WTC11 (cell line): ENCODE data around the gene KRTAP10-6.

Experiments used
- CTCF ChIP-seq: fragments of 200-600 bp; IDR thresholded peaks from 2 replicates; pipeline ENCODE4 v1.8.0; 2022; ENCODE audit warnings: antibody characterized with exemption
- ELF4 ChIP-seq: sonication (generic); formaldehyde crosslinking; IDR thresholded peaks from 2 replicates; pipeline ENCODE4 v1.8.1; 2022; ENCODE audit warnings: low read depth, mild to moderate bottlenecking, moderate library complexity, missing genetic modification reagents
- HMGXB4 ChIP-seq: sonication (generic); formaldehyde crosslinking; IDR thresholded peaks from 2 replicates; pipeline ENCODE4 v1.8.1; 2023; ENCODE audit warnings: mild to moderate bottlenecking, moderate library complexity, missing genetic modification reagents
- JUN ChIP-seq: sonication (generic); formaldehyde crosslinking; IDR thresholded peaks from 2 replicates; pipeline ENCODE4 v1.8.0; 2023; ENCODE audit warnings: mild to moderate bottlenecking, missing genetic modification reagents
- NFE2L1 ChIP-seq: sonication (generic); formaldehyde crosslinking; IDR thresholded peaks from 2 replicates; pipeline ENCODE4 v1.8.1; 2023; ENCODE audit warnings: missing genetic modification reagents
- NR3C1 ChIP-seq: sonication (generic); formaldehyde crosslinking; conservative IDR thresholded peaks from 2 replicates; pipeline ENCODE4 v1.8.1; 2023; ENCODE audit warnings: low read depth, mild to moderate bottlenecking, missing genetic modification reagents
- ZNF671 ChIP-seq: fragments of 250-450 bp; sonication (Bioruptor Pico); IDR thresholded peaks from 2 replicates; pipeline ENCODE4 v1.8.0; 2021; ENCODE audit warnings: mild to moderate bottlenecking
- TF ChIP-seq, protein P1 (sequence below): sonication (generic); formaldehyde crosslinking; IDR thresholded peaks from 2 replicates; pipeline ENCODE4 v1.8.0; 2022; ENCODE audit warnings: missing genetic modification reagents

DNA sequence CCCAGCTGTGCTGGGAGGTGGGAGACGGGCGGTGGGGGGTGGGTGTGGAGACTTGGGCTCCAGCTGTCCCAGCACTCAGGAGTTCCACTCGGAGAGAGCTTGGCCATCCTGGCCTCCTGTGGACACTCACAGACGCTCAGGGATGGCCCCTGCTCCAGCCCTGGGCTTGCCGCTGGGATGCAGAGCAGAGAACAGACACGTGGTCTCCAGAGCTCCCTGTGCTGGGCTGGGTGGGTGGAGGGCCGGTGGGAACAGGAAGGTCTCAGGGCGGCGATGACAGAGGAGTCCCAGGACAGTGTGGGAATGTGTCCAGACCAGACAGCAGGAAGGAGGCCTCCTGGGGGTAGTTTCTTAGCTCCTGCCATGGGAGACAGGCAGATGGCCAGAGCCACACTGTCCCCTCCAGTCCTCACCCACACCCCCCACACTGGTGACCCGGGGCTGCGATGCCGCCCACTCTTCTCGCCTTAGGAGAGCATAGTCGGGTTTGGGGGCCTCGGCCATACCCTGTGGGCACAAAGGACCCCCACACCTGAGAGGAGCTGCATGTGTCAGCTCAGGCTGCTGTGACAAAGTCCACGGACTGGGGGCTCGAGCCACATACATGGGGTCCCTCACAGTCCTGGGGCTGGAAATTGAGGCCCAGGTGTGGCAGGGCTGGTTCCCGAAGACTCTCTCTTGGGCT, 36.5 kb upstream of the KRTAP10-6 start:
- no peak for TF ChIP-seq CTCF
- no peak for TF ChIP-seq HMGXB4 (CRISPR knock-in tag)
- TF ChIP-seq ELF4 (CRISPR knock-in tag) = no peak
- TF ChIP-seq, protein P1, sequence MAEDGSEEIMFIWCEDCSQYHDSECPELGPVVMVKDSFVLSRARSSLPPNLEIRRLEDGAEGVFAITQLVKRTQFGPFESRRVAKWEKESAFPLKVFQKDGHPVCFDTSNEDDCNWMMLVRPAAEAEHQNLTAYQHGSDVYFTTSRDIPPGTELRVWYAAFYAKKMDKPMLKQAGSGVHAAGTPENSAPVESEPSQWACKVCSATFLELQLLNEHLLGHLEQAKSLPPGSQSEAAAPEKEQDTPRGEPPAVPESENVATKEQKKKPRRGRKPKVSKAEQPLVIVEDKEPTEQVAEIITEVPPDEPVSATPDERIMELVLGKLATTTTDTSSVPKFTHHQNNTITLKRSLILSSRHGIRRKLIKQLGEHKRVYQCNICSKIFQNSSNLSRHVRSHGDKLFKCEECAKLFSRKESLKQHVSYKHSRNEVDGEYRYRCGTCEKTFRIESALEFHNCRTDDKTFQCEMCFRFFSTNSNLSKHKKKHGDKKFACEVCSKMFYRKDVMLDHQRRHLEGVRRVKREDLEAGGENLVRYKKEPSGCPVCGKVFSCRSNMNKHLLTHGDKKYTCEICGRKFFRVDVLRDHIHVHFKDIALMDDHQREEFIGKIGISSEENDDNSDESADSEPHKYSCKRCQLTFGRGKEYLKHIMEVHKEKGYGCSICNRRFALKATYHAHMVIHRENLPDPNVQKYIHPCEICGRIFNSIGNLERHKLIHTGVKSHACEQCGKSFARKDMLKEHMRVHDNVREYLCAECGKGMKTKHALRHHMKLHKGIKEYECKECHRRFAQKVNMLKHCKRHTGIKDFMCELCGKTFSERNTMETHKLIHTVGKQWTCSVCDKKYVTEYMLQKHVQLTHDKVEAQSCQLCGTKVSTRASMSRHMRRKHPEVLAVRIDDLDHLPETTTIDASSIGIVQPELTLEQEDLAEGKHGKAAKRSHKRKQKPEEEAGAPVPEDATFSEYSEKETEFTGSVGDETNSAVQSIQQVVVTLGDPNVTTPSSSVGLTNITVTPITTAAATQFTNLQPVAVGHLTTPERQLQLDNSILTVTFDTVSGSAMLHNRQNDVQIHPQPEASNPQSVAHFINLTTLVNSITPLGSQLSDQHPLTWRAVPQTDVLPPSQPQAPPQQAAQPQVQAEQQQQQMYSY (CRISPR knock-in tag) = no peak
- no peak for TF ChIP-seq NR3C1 (CRISPR knock-in tag)
- no peak for TF ChIP-seq ZNF671 (CRISPR knock-in tag)
- no peak for TF ChIP-seq JUN
- no peak for TF ChIP-seq NFE2L1 (CRISPR knock-in tag)
